ENCODE results near the gene ABHD8.
A peak's percentile ranks its signal among the peaks of the same experiment; 100 is the strongest.
"Not testable (repeated sequence)": the region's sequence is repeated elsewhere in the genome, so short reads cannot be mapped to it uniquely, and the experiment has no call there.

ABHD8 gene

DNA sequence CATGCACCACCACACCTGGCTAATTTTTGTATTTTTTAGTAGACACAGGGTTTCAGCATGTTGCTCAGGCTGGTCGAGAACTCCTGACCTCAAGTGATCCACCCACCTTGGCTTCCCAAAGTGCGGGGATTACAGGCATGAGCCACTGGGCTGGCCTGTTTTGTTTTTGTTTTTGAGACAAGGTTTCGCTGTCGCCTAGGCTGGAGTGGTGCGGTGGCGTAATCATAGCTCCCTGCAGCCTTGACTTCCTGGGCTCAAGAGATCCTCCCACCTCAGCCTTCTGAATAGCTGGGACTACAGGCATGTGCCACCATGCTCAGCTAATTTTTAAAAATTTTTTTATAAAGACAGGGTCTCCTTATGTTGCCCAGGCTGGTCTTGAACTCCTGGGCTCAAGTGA is 7.7 kb downstream of the ABHD8 start:
- H3K4me1 ChIP-seq (ENCODE audit: control insufficient read depth in 2 of 2, insufficient read depth in 2 of 2, low read length in 2 of 2); H3K9ac ChIP-seq (ENCODE audit: low read depth in 1 of 2, low read length in 2 of 2); H3K27ac ChIP-seq (ENCODE audit: low read depth in 2 of 2, low read length in 2 of 2); H3K4me3 ChIP-seq (ENCODE audit: low read length in 2 of 2); H3K36me3 ChIP-seq (ENCODE audit: control insufficient read depth in 2 of 2, insufficient read depth in 2 of 2, low read length in 2 of 2); H3K9me3 ChIP-seq (ENCODE audit: control insufficient read depth in 2 of 2, low read length in 2 of 2); H3K27me3 ChIP-seq (ENCODE audit: control insufficient read depth in 2 of 2, insufficient read depth in 2 of 2, low read length in 2 of 2): not testable (repeated sequence)

DNA sequence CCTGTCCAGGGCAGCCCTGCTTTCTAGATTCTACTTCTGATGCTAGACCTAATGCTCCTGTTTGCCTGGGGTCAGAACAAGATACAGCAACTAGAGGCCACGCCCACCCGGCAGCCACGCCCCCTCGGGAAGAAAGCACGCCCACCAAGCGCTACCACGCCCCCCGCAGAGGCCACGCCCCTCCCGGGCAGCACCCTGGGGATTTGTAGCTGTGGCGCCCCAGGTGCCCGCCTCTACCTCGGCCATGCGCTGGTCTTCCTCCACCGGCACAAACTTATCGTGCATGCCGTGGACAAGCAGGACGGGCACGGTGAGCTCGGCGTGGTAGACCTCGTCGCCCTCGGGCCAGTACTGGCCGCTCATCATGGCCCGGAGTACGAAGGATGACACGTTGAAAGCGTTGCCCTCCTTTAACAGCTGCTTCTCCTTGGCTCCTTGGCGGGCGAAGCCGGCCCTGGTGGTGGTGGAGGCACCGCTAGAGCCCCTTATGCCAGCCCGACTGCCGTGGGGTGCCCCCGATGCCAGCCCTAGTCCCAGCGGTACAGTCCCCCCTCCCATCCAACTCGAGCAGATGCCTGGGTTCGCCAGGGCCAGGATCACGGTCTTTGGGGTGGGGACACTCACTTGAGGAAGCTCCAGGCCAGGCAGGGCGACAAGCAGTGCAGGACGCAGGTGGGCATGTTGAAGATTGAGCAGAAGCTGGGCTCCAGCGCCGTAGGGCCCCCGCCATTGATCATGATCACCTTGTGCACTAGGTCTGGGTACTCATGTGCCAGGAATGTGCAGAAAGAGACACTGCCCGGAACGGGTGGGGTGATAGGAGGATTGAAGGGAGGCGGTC is 9.0 kb downstream of the ABHD8 start:
- H3K4me3 ChIP-seq (ENCODE audit: low read length in 2 of 2) = no peak overlapping the region
- peaks cover 4% of the 10 kb centered on the region in 2 donors for H3K4me1 ChIP-seq (ENCODE audit: control insufficient read depth in 2 of 2, insufficient read depth in 2 of 2, low read length in 2 of 2)
- H3K36me3 ChIP-seq (ENCODE audit: control insufficient read depth in 2 of 2, insufficient read depth in 2 of 2, low read length in 2 of 2) = peaks cover 0 to 3% of the 10 kb centered on the region in 2 donors
- H3K27me3 ChIP-seq (ENCODE audit: control insufficient read depth in 2 of 2, insufficient read depth in 2 of 2, low read length in 2 of 2) = no peaks in the 10 kb centered on the region
- H3K27ac ChIP-seq (ENCODE audit: low read depth in 2 of 2, low read length in 2 of 2) = no peak overlapping the region
- no peaks in the 10 kb centered on the region for H3K9me3 ChIP-seq (ENCODE audit: control insufficient read depth in 2 of 2, low read length in 2 of 2)
- no peak overlapping the region for H3K9ac ChIP-seq (ENCODE audit: low read depth in 1 of 2, low read length in 2 of 2)

DNA sequence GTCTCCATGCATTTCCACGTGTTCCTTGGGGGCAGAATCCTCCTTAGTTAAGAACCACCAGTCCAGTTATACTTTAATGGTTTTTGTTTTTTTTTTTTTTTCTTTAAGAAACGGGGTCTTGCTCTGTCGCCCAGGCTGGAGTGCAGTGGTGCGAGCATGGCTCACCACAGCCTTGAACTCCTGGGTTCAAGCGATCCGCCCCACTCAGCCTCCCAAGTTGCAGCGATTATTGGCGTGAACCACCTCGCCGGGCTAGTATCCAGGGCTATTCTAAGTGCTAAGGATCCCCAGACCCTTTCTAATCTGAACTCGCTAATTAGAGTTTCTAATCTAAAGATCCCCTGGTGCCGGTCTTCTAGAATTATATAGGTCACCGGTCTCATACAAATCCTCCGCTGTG is 9.6 kb downstream of the ABHD8 start:
- Histone ChIP-seq H3K36me3 (ENCODE audit: control insufficient read depth in 2 of 2, insufficient read depth in 2 of 2, low read length in 2 of 2) (peaks cover 0 to 3% of the 10 kb centered on the region in 2 donors), H3K27me3 (ENCODE audit: control insufficient read depth in 2 of 2, insufficient read depth in 2 of 2, low read length in 2 of 2) (no peaks in the 10 kb centered on the region), H3K4me1 (ENCODE audit: control insufficient read depth in 2 of 2, insufficient read depth in 2 of 2, low read length in 2 of 2) (peaks cover 4% of the 10 kb centered on the region in 2 donors), H3K9ac (ENCODE audit: low read depth in 1 of 2, low read length in 2 of 2) (no peak overlapping the region), H3K27ac (ENCODE audit: low read depth in 2 of 2, low read length in 2 of 2) (no peak overlapping the region), H3K9me3 (ENCODE audit: control insufficient read depth in 2 of 2, low read length in 2 of 2) (no peaks in the 10 kb centered on the region), H3K4me3 (ENCODE audit: low read length in 2 of 2) (no peak overlapping the region)

- Histone ChIP-seq H3K27ac (ENCODE audit: low read depth in 2 of 2, low read length in 2 of 2) (peak overlapping the region; percentile 36 to 56), H3K27me3 (ENCODE audit: control insufficient read depth in 2 of 2, insufficient read depth in 2 of 2, low read length in 2 of 2) (no peaks in the 10 kb centered on the region), H3K9me3 (ENCODE audit: control insufficient read depth in 2 of 2, low read length in 2 of 2) (no peaks in the 10 kb centered on the region), H3K4me1 (ENCODE audit: control insufficient read depth in 2 of 2, insufficient read depth in 2 of 2, low read length in 2 of 2) (peaks cover 4% of the 10 kb centered on the region in 2 donors), H3K36me3 (ENCODE audit: control insufficient read depth in 2 of 2, insufficient read depth in 2 of 2, low read length in 2 of 2) (no peaks in the 10 kb centered on the region), H3K9ac (ENCODE audit: low read depth in 1 of 2, low read length in 2 of 2) (peak overlapping the region; percentile 56 to 59), H3K4me3 (ENCODE audit: low read length in 2 of 2) (peak overlapping the region; percentile 67 to 82)
Measured at GRCh38 chr19:17292301-17293074, 10.7 kb downstream of the ABHD8 start.

DNA sequence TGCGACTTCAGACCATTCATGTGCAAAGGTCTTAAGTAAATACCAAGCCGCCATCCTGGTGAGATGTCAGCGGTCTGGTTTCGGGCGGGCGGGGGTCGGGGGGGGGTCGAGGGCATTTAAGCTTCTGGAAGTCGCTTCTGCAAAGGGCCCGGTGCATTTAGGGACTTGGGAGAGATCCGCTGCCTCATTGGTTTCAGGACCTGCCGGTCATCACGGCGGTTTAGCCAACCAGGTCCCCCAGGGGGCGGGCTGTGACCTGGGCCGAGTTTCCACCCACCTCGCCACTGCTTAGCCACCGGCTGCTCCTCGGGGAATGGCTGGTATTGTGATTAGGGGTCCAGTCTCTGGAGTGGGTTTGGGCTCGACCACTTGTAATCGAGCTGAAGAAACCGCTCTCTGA is 13.7 kb downstream of the ABHD8 start:
- H3K27me3 ChIP-seq (ENCODE audit: control insufficient read depth in 2 of 2, insufficient read depth in 2 of 2, low read length in 2 of 2) = no peaks in the 10 kb centered on the region
- no peaks in the 10 kb centered on the region for H3K9me3 ChIP-seq (ENCODE audit: control insufficient read depth in 2 of 2, low read length in 2 of 2)
- H3K27ac ChIP-seq (ENCODE audit: low read depth in 2 of 2, low read length in 2 of 2) = no peak overlapping the region
- no peak overlapping the region for H3K9ac ChIP-seq (ENCODE audit: low read depth in 1 of 2, low read length in 2 of 2)
- no peaks in the 10 kb centered on the region for H3K36me3 ChIP-seq (ENCODE audit: control insufficient read depth in 2 of 2, insufficient read depth in 2 of 2, low read length in 2 of 2)
- peaks cover 4% of the 10 kb centered on the region in 2 donors for H3K4me1 ChIP-seq (ENCODE audit: control insufficient read depth in 2 of 2, insufficient read depth in 2 of 2, low read length in 2 of 2)
- H3K4me3 ChIP-seq (ENCODE audit: low read length in 2 of 2) = no peak overlapping the region

GRCh38 chr19:17286752-17287151 is 16.5 kb downstream of the ABHD8 start:
- H3K9me3 ChIP-seq (ENCODE audit: control insufficient read depth in 2 of 2, low read length in 2 of 2) = no peaks in the 10 kb centered on the region
- H3K27ac ChIP-seq (ENCODE audit: low read depth in 2 of 2, low read length in 2 of 2) = no peak overlapping the region
- H3K9ac ChIP-seq (ENCODE audit: low read depth in 1 of 2, low read length in 2 of 2) = no peak overlapping the region
- no peak overlapping the region for H3K4me3 ChIP-seq (ENCODE audit: low read length in 2 of 2)
- peaks cover 0 to 4% of the 10 kb centered on the region in 2 donors for H3K27me3 ChIP-seq (ENCODE audit: control insufficient read depth in 2 of 2, insufficient read depth in 2 of 2, low read length in 2 of 2)
- peaks cover 6 to 8% of the 10 kb centered on the region in 2 donors for H3K4me1 ChIP-seq (ENCODE audit: control insufficient read depth in 2 of 2, insufficient read depth in 2 of 2, low read length in 2 of 2)
- H3K36me3 ChIP-seq (ENCODE audit: control insufficient read depth in 2 of 2, insufficient read depth in 2 of 2, low read length in 2 of 2) = no peaks in the 10 kb centered on the region

GRCh38 chr19:17286263-17286662 is 17.0 kb downstream of the ABHD8 start:
- Histone ChIP-seq H3K4me3 (ENCODE audit: low read length in 2 of 2) (no peak overlapping the region), H3K4me1 (ENCODE audit: control insufficient read depth in 2 of 2, insufficient read depth in 2 of 2, low read length in 2 of 2) (peaks cover 9 to 11% of the 10 kb centered on the region in 2 donors), H3K27ac (ENCODE audit: low read depth in 2 of 2, low read length in 2 of 2) (no peak overlapping the region), H3K27me3 (ENCODE audit: control insufficient read depth in 2 of 2, insufficient read depth in 2 of 2, low read length in 2 of 2) (peaks cover 0 to 4% of the 10 kb centered on the region in 2 donors), H3K36me3 (ENCODE audit: control insufficient read depth in 2 of 2, insufficient read depth in 2 of 2, low read length in 2 of 2) (no peaks in the 10 kb centered on the region), H3K9me3 (ENCODE audit: control insufficient read depth in 2 of 2, low read length in 2 of 2) (no peaks in the 10 kb centered on the region), H3K9ac (ENCODE audit: low read depth in 1 of 2, low read length in 2 of 2) (no peak overlapping the region)

DNA sequence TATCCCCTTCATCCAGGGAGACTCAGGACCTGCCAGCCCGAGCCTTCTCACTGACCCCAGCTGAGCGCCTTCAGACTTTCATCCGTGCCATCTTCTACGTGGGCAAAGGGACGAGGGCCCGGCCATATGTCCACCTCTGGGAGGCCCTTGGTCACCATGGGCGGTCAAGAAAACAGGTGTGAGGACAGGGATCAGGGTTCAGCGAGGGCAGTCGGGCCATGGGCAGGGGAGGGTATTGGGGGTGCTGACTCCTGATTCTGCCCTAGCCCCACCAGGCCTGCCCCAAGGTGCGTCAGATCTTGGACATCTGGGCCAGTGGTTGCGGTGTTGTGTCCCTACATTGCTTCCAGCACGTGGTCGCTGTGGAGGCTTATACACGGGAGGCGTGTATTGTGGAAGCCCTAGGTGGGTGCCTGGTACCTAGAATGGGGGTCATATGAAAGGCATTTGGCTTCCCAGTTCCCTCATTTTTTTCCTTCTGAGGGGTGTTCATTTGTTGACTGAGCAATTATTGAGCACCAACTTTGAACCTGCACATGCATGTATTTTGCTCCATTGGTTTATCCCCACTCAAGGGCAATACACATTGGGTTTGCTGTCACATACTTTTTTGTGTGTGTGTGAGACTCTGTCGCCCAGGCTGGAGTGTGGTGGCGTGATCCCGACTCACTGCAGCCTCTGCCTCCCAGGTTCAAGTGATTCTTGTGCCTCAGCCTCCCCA is 17.6 kb downstream of the ABHD8 start:
- H3K4me3 ChIP-seq (ENCODE audit: low read length in 2 of 2) = no peak overlapping the region
- H3K9ac ChIP-seq (ENCODE audit: low read depth in 1 of 2, low read length in 2 of 2) = no peak overlapping the region
- H3K27ac ChIP-seq (ENCODE audit: low read depth in 2 of 2, low read length in 2 of 2) = no peak overlapping the region
- peaks cover 0 to 4% of the 10 kb centered on the region in 2 donors for H3K27me3 ChIP-seq (ENCODE audit: control insufficient read depth in 2 of 2, insufficient read depth in 2 of 2, low read length in 2 of 2)
- peaks cover 9 to 11% of the 10 kb centered on the region in 2 donors for H3K4me1 ChIP-seq (ENCODE audit: control insufficient read depth in 2 of 2, insufficient read depth in 2 of 2, low read length in 2 of 2)
- H3K36me3 ChIP-seq (ENCODE audit: control insufficient read depth in 2 of 2, insufficient read depth in 2 of 2, low read length in 2 of 2) = no peaks in the 10 kb centered on the region
- no peaks in the 10 kb centered on the region for H3K9me3 ChIP-seq (ENCODE audit: control insufficient read depth in 2 of 2, low read length in 2 of 2)

- H3K27me3 ChIP-seq (ENCODE audit: control insufficient read depth in 2 of 2, insufficient read depth in 2 of 2, low read length in 2 of 2) = peaks cover 0 to 4% of the 10 kb centered on the region in 2 donors
- no peak overlapping the region for H3K9ac ChIP-seq (ENCODE audit: low read depth in 1 of 2, low read length in 2 of 2)
- no peaks in the 10 kb centered on the region for H3K9me3 ChIP-seq (ENCODE audit: control insufficient read depth in 2 of 2, low read length in 2 of 2)
- peaks cover 2% of the 10 kb centered on the region in 2 donors for H3K36me3 ChIP-seq (ENCODE audit: control insufficient read depth in 2 of 2, insufficient read depth in 2 of 2, low read length in 2 of 2)
- peaks cover 9 to 11% of the 10 kb centered on the region in 2 donors for H3K4me1 ChIP-seq (ENCODE audit: control insufficient read depth in 2 of 2, insufficient read depth in 2 of 2, low read length in 2 of 2)
- H3K4me3 ChIP-seq (ENCODE audit: low read length in 2 of 2) = no peak overlapping the region
- no peak overlapping the region for H3K27ac ChIP-seq (ENCODE audit: low read depth in 2 of 2, low read length in 2 of 2)
Measured at GRCh38 chr19:17283504-17283996, 19.7 kb downstream of the ABHD8 start.
